ENCODE data around the gene KRTAP12-4.
A peak's percentile ranks its signal among the peaks of the same experiment; 100 is the strongest.
"Not testable (repeated sequence)": the region's sequence is repeated elsewhere in the genome, so short reads cannot be mapped to it uniquely, and the experiment has no call there.

Gene KRTAP12-4

DNA sequence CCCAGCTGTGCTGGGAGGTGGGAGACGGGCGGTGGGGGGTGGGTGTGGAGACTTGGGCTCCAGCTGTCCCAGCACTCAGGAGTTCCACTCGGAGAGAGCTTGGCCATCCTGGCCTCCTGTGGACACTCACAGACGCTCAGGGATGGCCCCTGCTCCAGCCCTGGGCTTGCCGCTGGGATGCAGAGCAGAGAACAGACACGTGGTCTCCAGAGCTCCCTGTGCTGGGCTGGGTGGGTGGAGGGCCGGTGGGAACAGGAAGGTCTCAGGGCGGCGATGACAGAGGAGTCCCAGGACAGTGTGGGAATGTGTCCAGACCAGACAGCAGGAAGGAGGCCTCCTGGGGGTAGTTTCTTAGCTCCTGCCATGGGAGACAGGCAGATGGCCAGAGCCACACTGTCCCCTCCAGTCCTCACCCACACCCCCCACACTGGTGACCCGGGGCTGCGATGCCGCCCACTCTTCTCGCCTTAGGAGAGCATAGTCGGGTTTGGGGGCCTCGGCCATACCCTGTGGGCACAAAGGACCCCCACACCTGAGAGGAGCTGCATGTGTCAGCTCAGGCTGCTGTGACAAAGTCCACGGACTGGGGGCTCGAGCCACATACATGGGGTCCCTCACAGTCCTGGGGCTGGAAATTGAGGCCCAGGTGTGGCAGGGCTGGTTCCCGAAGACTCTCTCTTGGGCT lies 25.6 kb downstream of the KRTAP12-4 start:
- no peak for DNase-seq

DNA sequence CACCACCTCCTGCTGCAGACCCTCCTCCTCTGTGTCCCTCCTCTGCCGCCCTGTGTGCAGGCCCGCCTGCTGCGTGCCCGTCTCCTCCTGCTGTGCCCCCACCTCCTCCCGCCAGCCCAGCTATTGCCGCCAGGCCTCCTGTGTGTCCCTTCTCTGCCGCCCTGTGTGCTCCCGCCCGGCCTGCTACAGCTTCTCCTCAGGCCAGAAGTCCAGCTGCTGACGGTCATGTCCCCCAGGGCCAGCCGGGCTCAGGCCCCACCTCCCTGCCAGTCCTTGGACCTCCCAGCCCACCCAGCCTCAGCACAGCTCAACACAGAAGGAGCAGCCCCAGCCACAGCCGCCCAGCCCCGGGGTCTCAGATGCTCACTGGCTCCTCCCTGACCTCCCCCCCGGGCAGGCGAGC lies 26.6 kb downstream of the KRTAP12-4 start:
- DNase-seq, result not testable (repeated sequence)

DNA sequence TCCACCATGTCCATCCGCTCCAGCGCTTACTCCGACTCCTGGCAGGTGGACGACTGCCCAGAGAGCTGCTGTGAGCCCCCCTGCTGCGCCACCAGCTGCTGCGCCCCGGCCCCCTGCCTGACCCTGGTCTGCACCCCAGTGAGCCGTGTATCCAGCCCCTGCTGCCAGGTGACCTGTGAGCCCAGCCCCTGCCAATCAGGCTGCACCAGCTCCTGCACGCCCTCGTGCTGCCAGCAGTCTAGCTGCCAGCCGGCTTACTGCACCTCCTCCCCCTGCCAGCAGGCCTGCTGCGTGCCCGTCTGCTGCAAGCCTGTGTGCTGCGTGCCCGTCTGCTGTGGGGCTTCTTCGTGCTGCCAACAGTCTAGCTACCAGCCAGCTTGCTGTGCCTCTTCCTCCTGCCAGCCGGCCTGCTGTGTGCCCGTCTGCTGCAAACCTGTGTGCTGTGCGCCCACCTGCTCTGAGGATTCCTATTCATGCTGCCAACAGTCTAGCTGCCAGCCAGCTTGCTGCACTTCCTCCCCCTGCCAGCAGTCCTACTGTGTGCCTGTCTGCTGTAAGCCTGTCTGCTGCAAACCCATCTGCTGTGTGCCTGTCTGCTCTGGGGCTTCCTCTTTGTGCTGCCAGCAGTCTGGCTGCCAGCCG lies 27.2 kb downstream of the KRTAP12-4 start:
- DNase-seq, result not testable (repeated sequence)

DNA sequence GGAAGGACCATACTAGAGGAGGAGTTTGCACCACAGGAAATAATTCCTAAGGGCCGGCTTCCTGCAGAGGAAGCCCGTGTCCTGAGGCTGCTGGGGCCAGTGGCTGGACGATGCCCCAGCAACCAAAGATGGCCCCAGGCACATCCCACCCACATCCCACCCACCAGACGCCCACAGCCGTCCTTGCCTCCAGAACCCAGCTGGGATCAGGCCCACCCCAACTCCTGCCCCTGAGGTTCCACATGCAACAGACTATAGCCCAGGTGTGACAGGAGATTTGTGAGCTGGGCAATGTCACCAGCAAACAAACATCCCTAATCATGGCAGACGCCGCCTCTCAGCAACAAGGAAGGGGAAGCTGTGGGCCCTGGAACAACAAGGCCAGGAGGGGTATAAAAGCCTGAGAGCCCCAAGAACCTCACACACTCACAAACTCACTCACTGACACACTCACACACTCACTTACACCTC lies 27.8 kb downstream of the KRTAP12-4 start, which contains the start of gene KRTAP10-9:
TSS of gene KRTAP10-9 (plus strand) at position 421 of the 471 bp plus-strand sequence. CDS start 79 bp downstream, outside the sequence.
- no peak for DNase-seq

DNA sequence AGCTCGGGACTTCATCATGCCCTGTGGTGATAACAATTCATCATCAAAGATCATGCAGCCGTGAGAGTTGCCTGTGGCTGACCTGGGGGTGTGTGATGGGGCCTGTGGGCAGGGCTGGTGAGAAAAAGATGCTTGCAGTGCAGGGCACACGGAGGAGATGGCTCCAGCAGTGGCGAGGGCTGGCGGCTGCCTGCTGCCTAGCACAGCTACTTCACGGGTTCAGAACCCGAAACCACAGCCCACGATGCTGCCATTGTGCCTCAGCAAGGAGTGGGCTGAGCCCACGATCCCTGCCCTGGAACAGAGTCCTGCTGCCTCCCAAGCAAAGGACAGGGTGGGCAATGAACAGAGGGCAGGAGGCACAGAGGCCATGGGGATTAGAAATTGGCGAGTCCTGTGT lies 28.2 kb downstream of the KRTAP12-4 start:
- DNase-seq, result no peak

DNA sequence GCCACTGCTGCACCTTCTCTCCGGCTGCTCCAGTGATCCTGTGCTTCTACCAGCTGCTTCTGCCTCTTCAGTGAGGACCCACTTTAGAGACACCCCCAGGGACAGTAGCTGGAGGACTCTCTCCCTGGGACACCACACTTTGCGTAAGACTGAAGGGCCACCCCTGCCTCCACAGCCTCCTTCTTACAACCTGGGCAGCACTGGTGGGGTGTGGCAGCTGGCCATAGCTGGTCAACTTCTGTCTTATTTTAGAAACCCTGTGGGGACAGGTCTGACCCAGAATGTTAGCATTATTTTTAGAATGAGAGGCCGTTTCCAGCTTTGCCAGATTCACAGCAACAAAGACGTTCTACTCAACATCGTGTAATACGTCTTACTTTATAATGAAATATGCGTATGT lies 28.7 kb downstream of the KRTAP12-4 start:
- DNase-seq, result no peak

DNA sequence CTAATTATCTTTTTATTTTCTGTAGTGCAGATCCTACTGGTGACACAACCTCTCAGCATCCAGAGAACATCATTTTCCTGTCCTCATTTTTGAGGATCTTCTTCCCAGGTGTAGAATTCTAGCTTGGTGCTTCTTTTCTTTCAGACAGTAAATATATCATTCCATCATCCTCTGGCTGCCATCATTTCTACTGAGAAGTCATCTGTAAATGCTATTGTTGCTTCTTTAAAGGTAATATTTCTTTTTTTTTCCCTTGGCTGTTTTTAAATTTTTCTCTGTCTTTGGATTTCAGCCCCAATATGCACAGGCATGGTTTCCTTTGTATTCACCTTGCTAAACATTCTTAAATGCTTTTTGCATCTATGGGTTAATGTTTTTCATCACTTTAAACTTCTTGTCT lies 30.9 kb downstream of the KRTAP12-4 start:
- no peak for DNase-seq

DNA sequence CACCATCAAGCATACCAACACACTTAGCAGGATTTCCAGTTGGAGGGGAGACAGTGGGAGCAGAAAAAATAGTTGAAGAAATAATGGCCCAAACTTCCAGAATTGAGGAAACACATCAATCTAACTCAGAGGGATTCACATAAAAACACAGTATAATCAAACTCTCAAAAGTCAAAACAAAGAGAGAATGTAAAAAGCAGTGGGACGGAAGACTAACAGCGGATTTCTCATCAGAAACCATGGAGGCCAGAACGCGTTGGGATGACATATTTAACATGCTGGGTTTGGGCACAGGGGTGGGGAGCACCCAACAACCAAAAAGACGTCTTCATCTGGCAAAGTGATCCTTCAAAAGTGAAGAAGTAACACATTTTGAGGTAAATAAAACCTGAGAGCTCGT lies 34.6 kb downstream of the KRTAP12-4 start:
- no peak for DNase-seq

DNA sequence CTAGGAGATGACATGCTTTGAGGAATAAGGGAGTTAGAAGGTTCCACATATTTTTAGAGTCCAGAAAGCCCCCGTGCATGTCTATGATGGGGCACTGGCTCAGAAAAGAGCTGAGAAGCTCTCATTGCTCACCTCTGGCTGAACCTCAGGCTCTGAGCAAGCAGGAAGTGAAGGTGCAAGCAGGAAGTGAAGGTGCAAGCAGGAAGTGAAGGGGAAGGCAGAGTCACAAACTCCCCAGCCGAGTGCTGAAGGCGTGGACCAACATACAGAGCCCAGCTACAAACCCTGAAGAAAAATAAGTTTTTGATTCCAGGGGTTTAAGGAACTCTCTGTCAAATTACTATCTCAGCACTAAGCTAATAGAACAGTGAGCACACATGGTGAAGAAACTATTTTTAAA lies 35.5 kb downstream of the KRTAP12-4 start:
- DNase-seq, result no peak

DNA sequence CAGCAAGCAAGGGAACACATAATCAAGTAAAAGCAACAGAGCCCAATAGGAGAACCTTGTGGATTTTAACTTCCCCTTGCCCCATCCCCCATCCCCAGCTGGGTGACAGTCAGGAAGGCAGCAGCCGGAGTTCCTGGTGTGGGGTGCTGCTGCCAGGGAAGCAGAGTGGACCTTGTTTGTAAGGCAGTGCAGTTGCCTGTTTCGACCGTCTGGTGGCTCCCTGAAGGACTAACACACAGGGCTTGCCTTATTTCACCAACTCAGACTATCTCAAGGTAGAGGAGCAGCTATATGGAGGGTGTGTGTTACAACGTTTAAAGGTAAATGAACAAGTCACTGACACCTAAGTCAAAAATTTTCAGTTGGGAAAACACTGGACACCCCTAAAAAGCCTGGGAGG lies 36.0 kb downstream of the KRTAP12-4 start:
- peak in 1 of 2 experiments; percentile 36 for DNase-seq

DNA sequence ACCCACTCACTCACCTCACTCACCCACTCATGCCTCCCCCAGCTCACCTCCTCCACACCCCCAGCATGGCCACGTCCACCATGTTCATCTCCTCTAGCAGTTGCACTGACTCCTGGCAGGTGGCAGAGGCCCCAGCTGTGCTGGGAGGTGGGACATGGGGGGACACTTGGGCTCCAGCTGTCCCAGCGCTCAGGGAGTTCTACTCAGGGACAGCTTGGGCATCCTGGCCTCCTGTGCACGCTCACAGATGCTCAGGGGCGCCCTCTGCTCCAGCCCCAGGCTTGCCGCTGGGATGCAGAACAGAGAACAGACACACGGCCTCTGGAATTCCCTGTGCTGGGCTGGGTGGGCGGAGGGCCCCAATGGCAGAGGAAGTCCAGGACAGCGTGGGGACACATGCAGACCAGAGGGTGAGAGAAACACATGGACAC lies 37.4 kb downstream of the KRTAP12-4 start:
- DNase-seq, result no peak

DNA sequence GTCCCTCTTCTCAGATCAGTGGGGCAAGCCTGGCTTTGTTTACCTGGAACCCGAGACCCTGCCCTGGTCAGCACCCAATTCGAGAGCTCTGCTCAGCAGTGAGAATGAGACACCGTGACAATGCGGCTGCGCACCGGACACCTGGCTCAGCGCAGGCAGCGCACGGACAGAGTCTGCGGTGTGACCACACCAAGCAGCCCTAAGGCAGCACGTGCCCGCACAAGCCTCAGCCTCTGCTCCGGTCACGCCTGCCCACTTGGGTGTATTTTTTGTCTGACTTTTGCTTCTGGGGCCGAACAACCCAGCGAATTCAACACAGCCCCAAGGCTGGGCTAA lies 37.9 kb downstream of the KRTAP12-4 start:
- DNase-seq, result no peak

DNA sequence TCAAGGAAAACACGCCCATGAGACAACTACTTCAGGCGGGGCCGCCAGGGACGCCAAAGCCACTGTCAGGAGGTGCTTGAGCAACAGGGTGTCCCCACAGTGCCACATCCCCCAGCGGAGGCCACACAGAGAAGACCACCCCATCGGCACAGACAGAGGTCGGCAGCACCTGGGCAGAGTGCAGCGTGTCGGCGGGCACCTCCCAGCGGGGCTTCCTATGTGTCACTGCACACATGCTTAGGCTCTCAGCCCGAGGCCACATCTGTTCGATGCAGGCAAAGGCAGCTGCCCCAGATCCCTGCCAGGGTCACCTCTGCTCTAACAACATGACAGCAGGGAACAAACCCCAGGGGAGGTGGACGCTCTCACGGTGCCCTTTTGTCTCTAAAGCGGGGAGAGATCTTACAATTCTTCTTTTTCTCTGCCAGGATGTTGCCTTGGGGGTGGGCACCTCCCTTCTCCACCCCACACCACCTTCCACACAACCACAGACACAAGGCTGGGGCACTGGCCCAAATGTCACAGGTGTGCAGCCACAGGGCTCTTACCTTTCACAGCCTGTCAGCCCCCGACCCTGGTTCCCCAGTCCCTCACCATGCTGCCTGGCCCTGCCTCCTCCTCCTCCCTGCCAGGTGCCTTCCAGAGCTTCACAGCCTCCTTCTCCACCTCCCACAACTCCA lies 38.4 kb downstream of the KRTAP12-4 start:
- no peak for DNase-seq

DNA sequence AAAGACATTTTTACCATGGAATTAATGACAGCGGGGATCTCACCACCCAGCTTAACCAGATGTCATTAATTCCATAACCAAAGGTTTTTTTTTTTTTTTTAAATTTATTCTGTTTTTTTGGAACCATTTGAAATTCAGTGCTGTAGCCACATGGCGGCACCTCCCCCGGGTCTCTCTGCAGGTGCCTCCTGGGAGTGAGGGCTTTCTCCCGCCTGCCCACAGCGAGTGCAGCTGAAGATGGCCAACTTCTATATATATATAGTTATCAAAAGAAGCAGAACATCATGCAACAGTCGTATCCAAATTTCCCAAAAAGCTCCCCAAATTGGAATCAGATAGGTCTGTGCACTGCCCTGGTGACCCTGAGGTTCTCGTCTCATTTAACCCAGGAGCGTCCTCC lies 39.0 kb downstream of the KRTAP12-4 start:
- DNase-seq, result no peak

DNA sequence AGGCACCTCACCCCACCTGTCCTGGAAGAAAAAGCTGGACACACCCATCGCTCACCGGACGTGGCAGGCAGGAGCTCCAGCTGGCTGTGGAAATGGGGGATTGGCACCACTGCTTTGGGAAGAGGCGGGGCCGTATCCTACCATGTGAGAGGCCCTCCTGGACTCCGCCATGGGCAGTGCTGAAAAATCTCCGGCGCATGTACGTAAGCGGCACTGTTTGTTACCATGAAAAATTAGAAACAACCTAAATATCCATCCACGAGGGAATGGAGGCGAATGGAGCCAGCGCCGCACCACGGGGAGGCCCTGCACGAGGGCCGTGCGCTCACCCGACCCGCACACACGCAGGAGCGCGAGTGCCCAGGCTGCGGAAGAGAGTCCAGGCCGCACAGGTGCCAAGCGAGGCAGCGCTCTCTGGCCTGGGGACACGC lies 39.5 kb downstream of the KRTAP12-4 start:
- DNase-seq, result no peak

DNA sequence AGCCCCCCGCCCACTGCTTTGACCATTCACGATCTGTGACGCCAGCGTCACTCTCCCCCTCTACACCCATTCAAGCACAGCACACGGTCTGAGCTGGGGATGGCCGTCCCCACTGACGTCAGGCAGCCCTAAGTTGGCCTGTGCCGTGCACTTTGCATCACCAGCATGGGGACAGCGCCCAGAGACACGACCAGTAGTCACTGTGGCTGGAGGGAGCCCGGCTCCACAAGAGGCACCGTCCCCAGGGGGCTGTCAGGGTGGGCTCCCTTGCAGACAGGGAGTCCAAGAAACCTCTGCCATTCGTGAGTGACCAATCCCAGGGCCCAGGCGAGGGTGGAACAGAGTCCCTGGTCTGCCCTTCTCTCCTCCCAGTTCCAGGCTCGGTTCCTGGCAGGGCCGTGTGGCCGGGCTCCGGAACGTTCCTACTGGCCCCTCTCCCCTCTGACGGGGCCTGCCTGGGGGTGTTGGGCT lies 40.3 kb downstream of the KRTAP12-4 start:
- no peak for DNase-seq

DNA sequence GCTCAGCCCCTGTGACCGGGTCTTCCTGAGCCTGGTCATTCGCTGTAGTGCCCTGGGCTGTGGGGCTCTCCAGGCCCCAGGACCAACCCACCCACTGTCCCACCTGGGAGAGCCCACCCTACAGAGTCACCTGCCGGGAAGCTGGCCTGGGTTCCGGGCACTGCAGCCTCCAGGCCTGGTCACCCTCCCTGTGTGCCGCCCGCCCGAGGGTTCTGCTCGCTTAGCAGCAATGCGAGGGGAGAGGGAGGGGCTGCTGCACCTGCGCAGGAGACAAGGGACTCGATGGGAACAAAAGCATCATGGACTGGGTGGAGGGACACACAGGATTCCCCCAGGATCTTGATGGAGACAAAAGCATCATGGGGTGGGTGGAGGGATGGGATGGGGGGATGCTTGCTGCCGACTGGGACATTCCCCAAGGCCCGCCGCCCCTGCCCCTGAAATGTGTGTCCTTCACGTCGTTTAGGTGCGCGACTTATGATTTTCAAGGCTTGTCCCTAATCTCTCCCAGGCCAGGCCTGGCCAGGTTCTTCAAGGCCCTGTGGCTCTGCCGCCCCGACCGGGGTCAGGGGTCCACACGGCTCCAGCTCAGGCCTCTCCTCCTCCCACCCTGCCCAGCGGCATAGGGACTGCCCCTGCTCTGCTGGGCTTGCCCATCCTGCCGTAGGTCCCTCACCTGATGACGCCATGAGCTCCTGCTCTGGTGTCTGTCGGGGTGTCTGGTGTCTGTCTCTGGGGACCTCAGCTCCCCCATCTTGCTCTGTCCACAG lies 40.9 kb downstream of the KRTAP12-4 start:
- DNase-seq, result no peak

DNA sequence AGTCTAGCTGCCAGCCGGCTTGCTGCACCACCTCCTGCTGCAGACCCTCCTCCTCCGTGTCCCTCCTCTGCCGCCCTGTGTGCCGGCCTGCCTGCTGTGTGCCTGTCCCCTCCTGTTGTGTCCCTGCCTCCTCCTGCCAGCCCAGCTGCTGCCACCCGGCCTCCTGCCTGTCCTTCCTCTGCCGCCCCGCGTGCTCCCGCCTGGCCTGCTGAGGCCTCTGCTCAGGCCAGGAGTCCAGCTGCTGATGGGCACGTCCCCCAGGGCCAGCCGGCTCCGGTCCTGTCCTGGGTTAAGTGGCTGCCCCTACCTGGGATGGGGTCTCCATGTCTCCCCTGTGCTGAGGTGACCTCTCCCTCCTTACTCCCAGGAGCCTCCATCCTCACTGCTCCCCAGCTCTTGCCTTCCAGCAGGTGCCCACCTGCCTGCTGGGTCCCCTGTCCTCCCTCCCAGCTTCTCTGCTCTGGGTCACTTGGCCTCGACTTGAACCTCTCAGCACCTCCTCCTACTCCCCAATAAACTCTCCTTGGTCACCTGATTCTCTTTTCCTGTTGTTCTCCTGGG lies 41.7 kb downstream of the KRTAP12-4 start:
- no peak for DNase-seq

DNA sequence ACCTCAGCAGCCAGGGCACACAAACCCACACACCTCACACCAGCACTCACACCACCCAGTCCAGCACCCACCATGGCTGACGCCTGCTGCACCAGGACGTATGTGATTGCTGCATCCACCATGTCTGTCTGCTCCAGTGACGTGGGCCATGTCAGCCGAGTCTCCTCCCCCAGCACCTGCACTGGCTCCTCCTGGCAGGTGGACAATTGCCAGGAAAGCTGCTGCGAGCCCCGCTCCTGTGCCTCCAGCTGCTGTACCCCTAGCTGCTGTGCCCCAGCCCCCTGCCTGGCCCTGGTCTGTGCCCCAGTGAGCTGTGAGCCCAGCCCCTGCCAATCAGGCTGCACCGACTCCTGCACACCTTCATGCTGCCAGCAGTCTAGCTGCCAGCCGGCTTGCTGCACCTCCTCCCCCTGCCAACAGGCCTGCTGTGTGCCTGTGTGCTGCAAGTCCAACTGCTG lies 42.4 kb downstream of the KRTAP12-4 start, which contains the start of gene KRTAP10-8:
TSS of gene KRTAP10-8 (plus strand) at position 51 of the 458 bp plus-strand sequence. CDS start at position 73, 22 bp downstream.
- no peak for DNase-seq

DNA sequence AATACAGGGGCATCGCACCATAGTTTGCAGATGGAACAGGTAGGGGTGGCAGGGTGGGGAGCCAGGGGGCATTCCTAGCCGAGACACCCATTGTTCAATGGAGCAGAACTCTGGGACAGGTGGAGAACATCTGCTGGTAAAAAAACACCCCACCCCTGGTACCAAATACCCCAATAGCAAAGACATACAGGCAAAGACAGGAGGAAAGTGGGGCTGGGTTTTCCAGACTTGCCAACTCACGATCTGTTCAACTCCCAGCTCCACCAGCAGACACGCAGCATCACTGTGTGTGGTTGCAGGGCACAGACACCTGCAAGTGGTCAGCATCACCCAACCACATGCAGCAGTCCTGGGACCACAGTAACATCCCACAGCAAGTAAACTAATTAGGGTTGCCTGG lies 42.9 kb downstream of the KRTAP12-4 start:
- DNase-seq, result no peak

DNA sequence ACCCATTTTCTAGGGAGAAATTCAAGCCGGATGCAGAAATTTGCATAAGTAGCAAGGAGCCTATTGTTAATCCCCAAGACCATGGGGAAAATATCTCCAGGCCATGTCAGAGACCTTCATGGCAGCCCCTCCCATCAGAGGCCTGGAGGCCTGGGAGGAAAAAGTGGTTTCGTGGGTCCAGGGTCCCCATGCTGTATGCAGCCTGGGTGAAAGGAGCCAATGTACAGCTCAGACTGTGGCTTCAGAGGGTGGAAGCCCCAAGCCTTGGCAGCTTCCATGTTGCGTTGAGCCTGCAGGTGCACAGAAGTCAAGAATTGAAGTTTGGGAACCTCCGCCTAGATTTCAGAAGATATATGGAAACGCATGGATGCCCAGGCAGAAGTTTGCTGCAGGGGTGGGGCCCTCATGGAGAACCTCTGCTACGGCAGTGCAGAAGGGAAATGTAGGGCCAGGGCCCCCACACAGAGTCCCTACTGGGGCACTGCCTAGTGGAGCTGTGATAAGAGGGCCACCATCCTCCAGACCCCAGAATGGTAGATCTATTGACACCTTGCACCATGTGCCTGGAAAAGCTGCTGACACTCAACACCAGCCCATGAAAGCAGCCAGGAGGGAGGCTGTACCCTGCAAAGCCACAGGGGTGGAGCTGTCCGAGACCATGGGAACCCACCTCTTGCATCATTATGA lies 44.2 kb downstream of the KRTAP12-4 start:
- DNase-seq, result not testable (repeated sequence)

DNA sequence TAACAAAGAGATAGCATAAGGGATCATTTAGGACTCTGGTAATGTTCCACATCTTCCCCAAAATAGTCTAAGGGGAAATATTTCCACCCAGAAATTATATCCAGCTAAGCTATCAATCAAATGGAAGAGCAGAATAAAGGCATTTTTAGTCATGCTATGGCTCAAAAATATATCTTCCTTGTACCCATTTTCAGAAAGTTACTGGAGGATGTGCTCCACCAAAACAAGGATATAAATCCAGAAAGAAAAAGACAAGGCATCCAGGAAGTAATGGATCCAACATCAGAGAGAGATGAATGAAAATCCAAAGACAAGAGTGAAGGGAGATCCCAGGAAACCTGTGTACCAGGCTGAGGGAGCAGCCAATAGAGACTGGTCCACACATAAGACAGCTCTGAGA lies 45.3 kb downstream of the KRTAP12-4 start:
- no peak for DNase-seq
